Activated T-cell treated with anti-CD3 and anti-CD28 coated beads, Interleukin-2, amount 50 U/mL, for 4 hours (primary cell): ENCODE measurements around the gene ANXA2R. TPM values are rescaled to one million over a fixed set of nuclear protein-coding genes. Genes with fewer than 3 reads are reported as not detected.
A peak's percentile ranks its signal among the peaks of the same experiment; 100 is the strongest.

Source experiments
- ATAC-seq, 2 donors: fragments of 200-7000 bp; cut with Tn5 transposase; one replicate each; pipeline ENCODE4 v1.10.0; 2021
- DNase-seq: peaks from one replicate; pipeline ENCODE4 v3.0.0-alpha.2; 2020
- H3K27me3 Mint-ChIP-seq: one replicate; pipeline ENCODE4 v1.8.0; 2021; ENCODE audit warnings: low read depth, mixed read lengths
- H3K36me3 Mint-ChIP-seq: one replicate; pipeline ENCODE4 v1.8.0; 2022; ENCODE audit warnings: mixed read lengths; ENCODE audit not compliant: insufficient read depth
- H3K4me1 Mint-ChIP-seq: one replicate; pipeline ENCODE4 v1.8.0; 2021; ENCODE audit warnings: low read depth, mixed read lengths
- H3K4me3 Mint-ChIP-seq: one replicate; pipeline ENCODE4 v1.8.0; 2021; ENCODE audit warnings: mild to moderate bottlenecking, moderate library complexity, mixed read lengths
- H3K9me3 Mint-ChIP-seq: one replicate; pipeline ENCODE4 v1.8.0; 2021; ENCODE audit warnings: mixed read lengths
- total RNA-seq, 3 donors: library from RNA; stranded (reverse); gene quantifications; one replicate each; pipeline ENCODE4 v1.2.1, GENCODE V29; 2021

Gene ANXA2R
- total RNA-seq, 3 donors from 2014 or later: 2.6 to 4.0 (median 3.5) TPM

DNA sequence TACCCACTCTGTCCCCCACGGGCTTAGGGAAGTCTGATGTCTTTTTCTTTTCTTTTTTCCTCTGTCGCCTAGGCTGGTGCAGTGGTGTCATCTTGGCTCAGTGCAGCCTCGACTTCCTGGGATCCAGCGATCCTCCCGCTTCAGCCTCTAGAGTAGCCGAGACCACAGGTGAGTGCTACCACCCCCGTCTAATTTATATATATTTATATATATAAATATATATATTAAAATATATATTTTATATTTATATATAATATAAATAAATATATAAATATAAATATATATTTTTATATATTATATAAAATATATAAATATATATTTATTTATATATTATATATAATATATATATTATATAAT lies 3.3 kb upstream of the ANXA2R start:
- ATAC-seq (no peak), DNase-seq (no peak)
- no peaks in the 10 kb centered on the region for H3K27me3 Mint-ChIP-seq
- H3K9me3 Mint-ChIP-seq: no peaks in the 10 kb centered on the region
- H3K4me3 Mint-ChIP-seq: peak overlapping the region; percentile 92
- peaks cover 3% of the 10 kb centered on the region for H3K36me3 Mint-ChIP-seq
- peaks cover 32% of the 10 kb centered on the region for H3K4me1 Mint-ChIP-seq

DNA sequence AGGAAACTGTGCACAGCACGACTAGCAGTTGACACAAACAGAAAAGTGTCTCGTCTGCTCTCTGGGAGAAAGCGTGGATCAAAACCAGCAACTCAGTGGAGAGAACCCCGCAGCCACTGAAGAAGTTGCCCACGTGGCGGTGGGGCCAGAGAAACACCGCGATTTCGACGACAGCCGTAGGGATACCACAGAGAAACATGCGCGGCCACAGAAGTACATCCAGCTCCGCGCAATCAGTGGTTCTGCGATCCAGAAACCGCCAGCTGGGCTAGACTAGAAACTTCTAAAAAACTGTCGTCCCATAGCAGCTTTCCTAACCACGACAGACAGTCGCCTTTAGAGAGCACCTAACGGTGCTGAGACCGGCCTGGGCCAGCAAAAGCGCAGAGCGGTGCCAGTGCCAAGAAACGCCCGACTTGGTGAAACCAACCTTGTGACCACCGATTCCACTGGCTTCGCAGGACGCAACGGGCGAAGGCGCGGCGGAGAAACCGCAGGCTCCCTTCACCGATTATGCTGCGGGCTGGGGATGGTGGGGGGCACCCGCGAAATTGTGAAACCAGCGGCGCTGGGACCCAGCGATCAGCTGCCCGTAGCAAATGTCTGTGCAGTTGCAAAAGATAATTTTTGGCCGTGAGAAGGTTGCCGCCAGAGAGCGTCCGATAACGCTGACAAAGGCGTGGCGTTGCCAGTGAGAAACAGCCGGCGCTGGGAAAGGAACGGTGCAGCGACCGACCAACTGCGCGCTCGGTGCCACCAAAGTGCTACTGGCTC lies 2.7 kb upstream of the ANXA2R start:
- Mint-ChIP-seq H3K4me1 (peaks cover 36% of the 10 kb centered on the region), H3K4me3 (peak overlapping the region; percentile 92), H3K36me3 (peaks cover 3% of the 10 kb centered on the region), H3K9me3 (no peaks in the 10 kb centered on the region), H3K27me3 (no peaks in the 10 kb centered on the region)
- ATAC-seq: peak; percentile 0 to 7
- peak; percentile 61 for DNase-seq

DNA sequence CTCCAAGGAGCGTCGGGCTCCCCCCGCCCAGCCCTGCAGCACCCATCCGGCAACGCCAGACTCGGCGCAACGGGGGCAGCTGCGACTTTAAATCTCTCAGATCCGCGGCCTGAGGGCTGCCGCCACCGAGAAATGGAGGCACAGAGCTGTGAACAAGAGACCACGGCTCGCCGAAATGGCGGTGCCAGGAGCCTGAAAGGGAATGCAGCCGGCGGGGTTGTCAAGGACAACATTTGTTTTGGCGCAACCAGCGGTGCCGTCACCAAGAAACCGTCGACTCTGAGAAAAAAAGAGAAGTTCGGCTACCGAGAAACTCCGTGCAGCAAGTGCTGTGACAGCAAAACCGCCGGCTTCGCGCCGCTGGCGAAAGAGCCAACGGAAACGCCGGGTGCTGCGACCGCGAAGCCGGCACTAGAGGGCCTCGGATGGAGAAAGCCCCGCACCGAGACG lies 2.1 kb upstream of the ANXA2R start:
- H3K4me3 Mint-ChIP-seq: peak overlapping the region; percentile 92
- peak; percentile 65 for DNase-seq
- peak; percentile 12 to 24 for ATAC-seq
- H3K9me3 Mint-ChIP-seq: no peaks in the 10 kb centered on the region
- peaks cover 42% of the 10 kb centered on the region for H3K4me1 Mint-ChIP-seq
- H3K36me3 Mint-ChIP-seq: peaks cover 3% of the 10 kb centered on the region
- no peaks in the 10 kb centered on the region for H3K27me3 Mint-ChIP-seq

DNA sequence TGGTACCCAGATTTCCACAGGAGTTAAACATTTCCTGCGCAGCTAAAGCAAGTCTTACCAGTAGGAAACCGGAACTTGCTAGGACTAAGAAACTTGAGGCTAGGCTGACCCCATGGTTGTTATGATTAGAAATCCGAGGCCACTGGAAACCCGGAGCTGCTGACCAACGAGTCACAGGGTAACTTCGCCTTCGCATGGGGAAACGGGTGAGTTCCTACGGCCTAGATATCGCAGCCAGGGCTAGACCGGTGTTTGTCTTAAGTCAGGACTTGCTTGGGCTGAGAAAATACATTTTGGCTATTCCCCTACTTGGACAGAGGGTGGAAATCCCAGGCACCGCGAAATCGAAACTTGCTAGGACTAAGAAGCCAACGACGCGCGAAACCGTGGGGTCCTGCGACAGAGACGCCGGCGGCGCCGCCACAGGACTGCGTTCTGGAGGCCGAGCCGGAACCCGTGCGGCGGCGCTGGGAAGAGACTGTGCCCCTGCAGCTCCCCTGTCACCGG lies 1.6 kb upstream of the ANXA2R start:
- Mint-ChIP-seq H3K4me3 (peak overlapping the region; percentile 92), H3K36me3 (peaks cover 3% of the 10 kb centered on the region), H3K9me3 (no peaks in the 10 kb centered on the region), H3K27me3 (no peaks in the 10 kb centered on the region), H3K4me1 (peaks cover 47% of the 10 kb centered on the region)
- DNase-seq (peak; percentile 63), ATAC-seq (peak; percentile 26 to 36)

DNA sequence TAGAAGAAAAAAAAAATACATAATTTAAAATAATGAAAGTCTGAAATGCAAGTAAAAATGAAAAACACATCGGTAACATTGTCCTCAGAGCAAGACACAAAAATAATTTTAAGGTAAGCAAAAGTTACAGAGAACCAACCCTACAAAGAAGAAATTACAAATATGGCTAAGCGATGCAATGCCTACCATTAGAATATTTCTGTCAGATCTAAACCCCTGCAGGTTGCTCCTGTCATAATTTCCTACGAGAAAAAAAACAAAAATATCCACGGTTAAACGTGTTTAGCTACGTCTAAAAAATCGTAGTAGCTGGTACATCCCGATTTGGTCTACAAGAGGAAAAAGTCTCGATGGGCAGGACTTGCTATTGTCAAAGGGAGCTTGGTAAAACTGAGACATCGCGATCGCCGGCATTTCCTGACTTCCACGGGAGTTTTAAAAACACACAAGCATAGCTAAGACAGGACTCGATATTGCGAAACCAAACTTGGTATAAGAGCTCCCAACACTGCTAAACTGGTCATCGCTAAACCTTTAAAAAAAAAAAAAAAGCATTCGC lies 1.1 kb upstream of the ANXA2R start:
- DNase-seq: peak; percentile 11
- H3K4me1 Mint-ChIP-seq: peaks cover 49% of the 10 kb centered on the region
- no peak for ATAC-seq
- no peaks in the 10 kb centered on the region for H3K9me3 Mint-ChIP-seq
- H3K4me3 Mint-ChIP-seq: peak overlapping the region; percentile 92
- no peaks in the 10 kb centered on the region for H3K36me3 Mint-ChIP-seq
- H3K27me3 Mint-ChIP-seq: no peaks in the 10 kb centered on the region

DNA sequence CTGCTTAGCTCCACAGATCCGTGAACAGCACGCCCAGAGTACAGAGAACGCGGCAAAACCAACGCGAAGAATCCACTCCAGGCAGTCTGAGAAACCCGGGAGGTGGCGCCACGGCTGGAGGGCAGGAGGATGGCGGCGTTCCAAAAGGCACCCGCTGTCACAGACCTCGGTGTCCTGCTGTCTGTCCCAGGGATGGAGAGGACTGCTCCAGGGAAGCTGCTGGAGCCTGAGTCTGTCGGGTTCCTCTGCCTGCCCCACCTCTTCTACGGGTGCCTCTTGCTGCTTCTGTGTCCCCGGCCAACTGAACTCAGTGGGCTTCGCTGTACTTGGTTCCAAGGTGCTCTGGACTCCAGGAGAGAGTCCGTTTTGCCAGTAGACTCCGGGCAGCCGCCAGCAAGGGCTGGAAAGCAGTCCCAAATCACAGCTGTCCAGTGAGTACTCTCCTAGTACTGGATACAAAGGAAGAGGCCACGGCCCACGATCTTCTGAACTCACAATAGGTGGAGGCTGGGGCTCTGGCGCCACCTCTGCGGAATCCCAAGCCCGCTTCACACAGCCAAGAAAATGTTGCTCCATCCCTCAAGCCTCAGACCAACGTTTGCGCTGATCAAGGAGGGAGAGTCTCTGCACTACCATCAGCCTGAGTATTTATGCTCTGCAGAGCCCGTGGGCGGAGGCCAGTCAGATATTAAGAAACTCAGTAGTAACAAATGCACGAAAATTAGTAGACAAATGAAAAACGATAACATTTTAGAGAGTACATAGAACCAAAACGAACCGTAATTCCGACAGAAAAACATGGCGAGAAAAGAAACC lies 440 bp downstream of the ANXA2R start:
- H3K9me3 Mint-ChIP-seq: no peaks in the 10 kb centered on the region

DNA sequence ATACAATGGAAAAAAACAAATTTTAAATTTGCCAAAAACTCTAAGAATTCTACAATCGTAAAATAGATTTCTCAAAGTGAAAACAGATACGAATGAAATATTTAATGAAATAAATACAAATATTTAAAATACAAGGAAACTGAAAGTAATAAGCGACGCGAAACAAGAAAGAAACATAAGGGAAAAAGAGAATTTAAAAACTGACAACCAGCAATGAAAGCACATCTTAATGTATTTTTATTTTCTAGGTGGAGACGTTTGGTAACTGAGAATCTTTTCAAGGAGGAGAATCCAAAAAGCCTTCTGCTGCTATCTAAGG lies 1.0 kb downstream of the ANXA2R start:
- H3K36me3 Mint-ChIP-seq: no peaks in the 10 kb centered on the region
- peak overlapping the region; percentile 92 for H3K4me3 Mint-ChIP-seq
- H3K27me3 Mint-ChIP-seq: no peaks in the 10 kb centered on the region
- H3K4me1 Mint-ChIP-seq: peaks cover 57% of the 10 kb centered on the region
- H3K9me3 Mint-ChIP-seq: no peaks in the 10 kb centered on the region
- DNase-seq (no peak), ATAC-seq (no peak)

More for the DNA sequence above, 440 bp downstream of the ANXA2R start:
- no peaks in the 10 kb centered on the region for H3K36me3 Mint-ChIP-seq
- peak overlapping the region; percentile 92 for H3K4me3 Mint-ChIP-seq
- peaks cover 52% of the 10 kb centered on the region for H3K4me1 Mint-ChIP-seq
- DNase-seq: peak; percentile 65
- ATAC-seq: peak; percentile 12 to 13
- H3K27me3 Mint-ChIP-seq: no peaks in the 10 kb centered on the region

DNA sequence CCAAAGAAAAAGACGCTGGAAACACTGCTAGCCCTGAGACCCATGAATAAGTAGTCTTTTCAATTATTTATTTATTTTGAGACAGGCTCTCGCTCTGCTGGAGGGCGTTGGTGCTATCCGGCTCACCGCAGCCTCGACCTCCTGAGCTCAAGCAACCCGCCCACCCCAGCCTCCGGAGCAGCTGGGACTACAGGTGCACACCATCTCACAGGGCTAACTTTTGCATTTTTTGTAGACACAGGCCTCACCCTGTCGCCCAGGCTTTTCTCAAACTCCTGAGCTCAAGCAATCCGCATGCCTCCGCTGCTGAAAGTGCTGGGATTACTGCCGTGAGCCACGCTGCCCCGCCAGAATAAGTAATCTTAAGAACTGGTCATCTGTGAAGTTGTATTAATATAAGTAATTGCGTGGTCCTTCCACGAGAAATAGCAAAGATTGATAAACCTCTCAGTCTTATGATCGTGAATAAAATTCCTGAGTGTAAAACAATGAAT lies 1.6 kb downstream of the ANXA2R start:
- ATAC-seq: no peak
- H3K4me1 Mint-ChIP-seq: peaks cover 59% of the 10 kb centered on the region
- H3K36me3 Mint-ChIP-seq: no peaks in the 10 kb centered on the region
- H3K4me3 Mint-ChIP-seq: peak overlapping the region; percentile 80
- DNase-seq: peak; percentile 24
- H3K9me3 Mint-ChIP-seq: no peaks in the 10 kb centered on the region
- no peaks in the 10 kb centered on the region for H3K27me3 Mint-ChIP-seq

DNA sequence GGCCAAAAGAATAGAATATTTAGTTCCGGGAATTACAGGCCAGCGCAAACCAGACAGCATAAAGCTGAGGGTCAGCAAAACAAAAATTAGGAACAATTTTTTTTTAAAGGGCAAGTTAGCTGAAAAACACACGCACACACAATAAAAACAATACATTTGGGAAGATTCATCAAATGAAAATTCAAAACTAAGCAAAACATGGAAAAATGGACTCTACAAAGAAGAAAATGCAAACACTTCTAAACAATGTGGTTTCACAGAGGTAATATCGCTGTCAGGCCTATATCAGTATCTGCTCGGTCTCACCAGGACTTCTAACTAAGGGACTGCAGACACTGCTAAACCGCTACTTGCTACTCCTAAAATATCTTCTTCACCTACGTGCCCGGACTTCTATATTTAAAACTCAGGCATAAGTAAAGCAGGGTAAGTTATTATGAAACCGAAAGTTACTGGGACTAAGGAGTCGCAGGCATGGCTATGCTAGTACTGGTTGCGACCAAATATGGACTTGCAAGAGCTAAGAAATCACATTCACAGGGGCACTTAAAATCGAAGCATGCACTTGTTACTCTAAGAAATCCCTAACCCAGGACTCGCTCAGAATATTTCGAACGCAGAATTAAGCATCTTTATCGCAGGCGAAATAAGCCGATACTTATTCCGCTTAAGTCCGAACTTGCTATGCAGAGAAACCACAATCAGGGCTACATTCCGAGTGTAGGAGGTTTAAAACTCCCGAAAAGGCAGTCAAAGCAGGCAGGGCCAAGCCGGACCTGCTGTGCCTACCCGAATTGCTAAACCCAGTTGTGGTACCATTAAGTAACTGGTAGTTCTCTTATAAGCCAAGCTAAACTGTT lies 2.3 kb downstream of the ANXA2R start:
- peaks cover 54% of the 10 kb centered on the region for H3K4me1 Mint-ChIP-seq
- DNase-seq: peak; percentile 21
- H3K36me3 Mint-ChIP-seq: no peaks in the 10 kb centered on the region
- H3K4me3 Mint-ChIP-seq: peak overlapping the region; percentile 80
- ATAC-seq: peak; percentile 12 to 18
- no peaks in the 10 kb centered on the region for H3K9me3 Mint-ChIP-seq
- no peaks in the 10 kb centered on the region for H3K27me3 Mint-ChIP-seq

DNA sequence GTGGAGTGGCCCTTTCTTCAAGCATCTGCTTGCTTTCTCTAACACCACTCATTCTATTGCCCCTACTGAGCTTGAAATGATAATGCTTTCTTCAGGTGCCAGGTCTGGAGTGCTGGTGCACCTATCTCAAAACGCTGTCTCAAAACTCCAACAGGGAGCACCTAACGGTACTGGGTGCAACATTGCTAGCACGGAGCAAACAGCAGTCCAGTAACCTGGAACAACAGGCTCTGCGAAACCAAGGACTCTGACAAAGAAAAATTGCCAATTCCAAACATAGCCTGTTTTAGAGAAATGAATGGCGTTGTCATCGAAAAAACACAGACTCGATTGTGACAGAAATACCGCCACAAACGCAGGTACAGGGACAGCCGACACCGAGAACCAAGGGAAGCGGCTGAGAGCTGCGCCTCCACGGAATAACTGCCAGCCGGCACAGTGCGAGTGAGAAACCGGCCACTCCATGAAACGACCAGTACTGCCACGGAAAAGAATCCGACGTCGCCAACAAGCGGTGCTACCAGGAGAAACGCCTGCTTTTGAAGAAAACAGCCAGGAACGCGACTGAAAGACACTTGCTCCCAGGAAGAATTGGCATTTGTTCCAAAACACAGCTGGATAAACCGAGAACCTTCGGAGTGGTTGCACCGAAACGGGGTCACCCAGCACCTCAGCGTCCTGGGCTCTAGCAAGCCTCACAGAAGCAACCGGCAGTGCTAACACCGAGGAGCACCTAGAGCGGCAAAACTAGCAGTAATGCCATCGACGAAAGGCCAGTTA lies 3.1 kb downstream of the ANXA2R start:
- H3K27me3 Mint-ChIP-seq: no peaks in the 10 kb centered on the region
- H3K9me3 Mint-ChIP-seq: no peaks in the 10 kb centered on the region
- no peaks in the 10 kb centered on the region for H3K36me3 Mint-ChIP-seq
- peak overlapping the region; percentile 80 for H3K4me3 Mint-ChIP-seq
- ATAC-seq (no peak), DNase-seq (no peak)
- H3K4me1 Mint-ChIP-seq: peaks cover 46% of the 10 kb centered on the region

DNA sequence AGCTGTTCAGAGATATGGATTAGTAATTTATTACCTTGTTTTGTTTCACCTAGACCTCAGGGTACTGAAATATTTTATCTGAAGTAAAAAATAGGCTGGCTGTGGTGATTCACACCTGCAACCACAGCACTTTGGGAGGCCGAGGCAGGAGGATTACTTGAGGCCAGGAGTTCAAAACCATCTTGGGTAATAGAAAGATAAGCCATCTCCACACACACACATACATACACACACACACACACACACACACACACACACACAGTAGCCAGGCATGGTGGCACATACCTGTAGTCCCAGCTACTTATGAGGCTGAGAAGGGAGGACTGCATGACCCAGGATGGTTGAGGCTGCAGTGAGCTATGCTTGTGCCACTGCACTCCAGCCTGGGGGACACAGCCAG lies 3.7 kb downstream of the ANXA2R start:
- ATAC-seq: no peak
- DNase-seq: no peak
- no peaks in the 10 kb centered on the region for H3K9me3 Mint-ChIP-seq
- H3K36me3 Mint-ChIP-seq: no peaks in the 10 kb centered on the region
- peaks cover 46% of the 10 kb centered on the region for H3K4me1 Mint-ChIP-seq
- H3K4me3 Mint-ChIP-seq: no peak overlapping the region
- no peaks in the 10 kb centered on the region for H3K27me3 Mint-ChIP-seq

DNA sequence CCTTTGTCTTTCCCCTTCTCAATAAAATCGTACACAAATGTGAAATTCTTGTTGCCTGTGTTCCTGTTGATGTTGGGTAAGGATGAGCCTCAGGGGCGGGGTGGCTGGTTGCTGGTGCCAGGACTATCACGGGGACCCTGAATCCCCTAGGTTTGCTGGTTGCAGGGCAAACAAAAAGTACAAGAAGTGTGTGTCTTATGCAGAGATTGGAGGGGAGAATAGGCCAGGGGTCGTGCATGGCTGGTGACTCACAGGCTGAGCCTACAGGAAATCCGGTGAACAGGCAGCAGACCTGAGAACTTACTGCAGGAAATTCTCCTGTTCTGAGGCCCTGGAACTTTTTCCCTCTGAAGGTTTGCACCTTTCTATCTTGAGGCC lies 5.5 kb downstream of the ANXA2R start:
- H3K4me1 Mint-ChIP-seq: peaks cover 47% of the 10 kb centered on the region
- ATAC-seq: no peak
- H3K4me3 Mint-ChIP-seq: no peak overlapping the region
- no peaks in the 10 kb centered on the region for H3K9me3 Mint-ChIP-seq
- H3K27me3 Mint-ChIP-seq: no peaks in the 10 kb centered on the region
- no peaks in the 10 kb centered on the region for H3K36me3 Mint-ChIP-seq
- no peak for DNase-seq

DNA sequence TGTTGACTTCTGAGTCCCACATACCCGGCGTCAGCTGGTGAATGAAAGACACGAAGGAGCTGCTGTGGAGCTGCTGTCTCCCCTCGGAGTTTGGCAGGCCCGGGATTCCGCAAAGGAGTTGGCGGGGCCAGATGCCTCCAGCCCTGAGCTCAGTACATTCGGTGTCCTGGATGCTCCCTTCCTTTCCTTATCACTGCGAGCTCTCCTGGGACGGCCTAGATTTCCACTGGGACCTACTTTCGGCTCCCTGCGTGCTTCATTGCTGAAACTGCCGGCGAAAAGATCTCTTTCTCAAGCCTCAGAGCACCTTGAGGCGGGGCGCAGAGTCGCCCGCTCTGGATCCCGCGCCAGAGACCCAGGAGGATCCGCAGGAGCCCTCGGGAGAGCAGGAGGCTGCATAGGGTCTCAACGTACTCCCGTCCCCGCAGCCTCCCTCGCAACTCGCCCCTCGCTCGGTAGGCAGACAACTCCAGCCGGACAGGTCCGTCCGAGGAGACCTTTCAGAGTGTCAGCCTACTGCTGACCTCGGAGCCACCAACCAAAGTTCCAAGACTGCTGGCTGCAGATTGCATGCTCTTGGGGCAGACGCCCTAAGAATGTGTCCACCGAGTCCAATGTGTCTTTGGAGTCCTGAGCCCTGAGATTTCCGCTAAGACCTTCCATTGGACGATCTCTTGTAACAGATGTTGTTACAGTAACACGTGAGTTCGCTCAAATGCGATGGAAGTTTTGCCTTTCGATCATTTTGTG lies 6.1 kb downstream of the ANXA2R start:
- peaks cover 49% of the 10 kb centered on the region for H3K4me1 Mint-ChIP-seq
- no peaks in the 10 kb centered on the region for H3K36me3 Mint-ChIP-seq
- no peak overlapping the region for H3K4me3 Mint-ChIP-seq
- H3K27me3 Mint-ChIP-seq: no peaks in the 10 kb centered on the region
- ATAC-seq: no peak
- DNase-seq: no peak
- H3K9me3 Mint-ChIP-seq: no peaks in the 10 kb centered on the region
